GM20000 (cell line): ENCODE results near the gene HSPB7.
"Not testable (repeated sequence)": the region's sequence is repeated elsewhere in the genome, so short reads cannot be mapped to it uniquely, and the experiment has no call there.

Source experiments
- DNase-seq: peaks from one replicate; pipeline ENCODE4 v3.0.0; 2012; ENCODE audit warnings: low spot score
- TF ChIP-seq, protein P1 (sequence below): IDR thresholded peaks from 2 replicates; pipeline ENCODE4 v1.5.1; 2012; ENCODE audit warnings: mild to moderate bottlenecking, control low read depth; ENCODE audit errors: extremely low read depth, missing control alignments

The HSPB7 gene

DNA sequence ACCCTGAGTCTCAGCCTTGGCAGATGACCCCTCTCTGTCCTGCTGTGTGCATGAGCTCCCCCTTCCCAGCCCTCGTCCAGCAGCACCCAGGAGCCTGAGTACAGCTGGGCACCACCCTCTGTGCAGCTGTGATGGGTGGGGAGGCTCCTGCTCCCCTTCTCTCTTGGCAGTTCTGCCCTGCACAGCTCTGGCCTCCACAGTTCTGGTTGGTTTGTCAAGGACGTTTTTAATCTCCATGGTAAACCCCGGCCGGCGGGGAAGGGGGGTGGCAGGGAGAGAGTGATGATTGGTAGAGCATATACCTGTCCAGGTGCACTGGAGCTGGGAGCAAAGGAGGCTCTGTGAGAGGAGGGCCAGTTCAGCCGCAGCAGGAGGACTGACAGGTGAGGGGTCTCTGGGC is 3.8 kb upstream of the HSPB7 start, which contains the start of gene CLCNKA:
Gene CLCNKA, plus strand, starts transcription at position 356 of the 400 bp plus-strand sequence. CDS start 584 bp downstream, outside the sequence.
- DNase-seq: no peak
- TF ChIP-seq, protein P1, sequence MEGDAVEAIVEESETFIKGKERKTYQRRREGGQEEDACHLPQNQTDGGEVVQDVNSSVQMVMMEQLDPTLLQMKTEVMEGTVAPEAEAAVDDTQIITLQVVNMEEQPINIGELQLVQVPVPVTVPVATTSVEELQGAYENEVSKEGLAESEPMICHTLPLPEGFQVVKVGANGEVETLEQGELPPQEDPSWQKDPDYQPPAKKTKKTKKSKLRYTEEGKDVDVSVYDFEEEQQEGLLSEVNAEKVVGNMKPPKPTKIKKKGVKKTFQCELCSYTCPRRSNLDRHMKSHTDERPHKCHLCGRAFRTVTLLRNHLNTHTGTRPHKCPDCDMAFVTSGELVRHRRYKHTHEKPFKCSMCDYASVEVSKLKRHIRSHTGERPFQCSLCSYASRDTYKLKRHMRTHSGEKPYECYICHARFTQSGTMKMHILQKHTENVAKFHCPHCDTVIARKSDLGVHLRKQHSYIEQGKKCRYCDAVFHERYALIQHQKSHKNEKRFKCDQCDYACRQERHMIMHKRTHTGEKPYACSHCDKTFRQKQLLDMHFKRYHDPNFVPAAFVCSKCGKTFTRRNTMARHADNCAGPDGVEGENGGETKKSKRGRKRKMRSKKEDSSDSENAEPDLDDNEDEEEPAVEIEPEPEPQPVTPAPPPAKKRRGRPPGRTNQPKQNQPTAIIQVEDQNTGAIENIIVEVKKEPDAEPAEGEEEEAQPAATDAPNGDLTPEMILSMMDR: no peak

DNA sequence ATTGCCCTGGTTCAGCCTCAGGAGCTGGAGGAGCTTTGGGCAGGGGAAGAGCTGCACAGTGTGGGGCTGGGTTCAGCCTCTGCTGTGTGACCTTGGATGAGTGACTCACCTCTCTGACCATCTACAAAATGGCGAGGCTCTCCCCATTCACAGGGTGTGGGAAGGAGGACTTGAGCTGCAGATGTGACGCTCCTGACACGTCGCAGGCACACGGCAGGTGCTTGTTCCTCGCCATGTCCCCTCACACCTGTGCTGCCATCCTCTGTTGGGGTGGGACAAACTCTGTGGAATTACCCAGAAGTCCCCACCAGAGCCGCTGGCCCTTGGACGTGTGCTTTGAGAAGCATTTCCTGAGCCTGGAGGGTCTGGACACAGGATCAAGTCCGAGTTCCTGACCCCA is 3.0 kb upstream of the HSPB7 start:
- not testable (repeated sequence) for DNase-seq

DNA sequence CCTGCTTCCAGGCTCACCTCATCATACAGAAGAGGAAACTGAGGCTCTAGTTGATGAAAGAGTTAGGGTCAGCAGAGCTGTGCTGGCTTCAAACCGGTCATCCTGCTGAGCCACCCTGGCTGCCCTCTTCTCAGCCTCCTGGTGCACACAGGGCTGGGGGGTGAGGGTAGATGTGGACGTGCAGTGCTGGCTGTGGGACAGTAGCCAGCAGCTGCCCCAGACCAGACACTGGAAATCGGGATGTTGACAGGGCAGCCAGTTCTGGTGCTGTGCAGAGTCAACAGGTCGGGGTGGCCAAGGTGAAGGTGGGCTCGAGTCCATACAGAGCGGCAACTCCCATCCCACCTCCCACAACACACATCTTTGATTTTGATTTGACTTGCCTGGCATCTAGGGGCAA is 2.5 kb upstream of the HSPB7 start:
- TF ChIP-seq, protein P1: no peak
- DNase-seq: no peak

DNA sequence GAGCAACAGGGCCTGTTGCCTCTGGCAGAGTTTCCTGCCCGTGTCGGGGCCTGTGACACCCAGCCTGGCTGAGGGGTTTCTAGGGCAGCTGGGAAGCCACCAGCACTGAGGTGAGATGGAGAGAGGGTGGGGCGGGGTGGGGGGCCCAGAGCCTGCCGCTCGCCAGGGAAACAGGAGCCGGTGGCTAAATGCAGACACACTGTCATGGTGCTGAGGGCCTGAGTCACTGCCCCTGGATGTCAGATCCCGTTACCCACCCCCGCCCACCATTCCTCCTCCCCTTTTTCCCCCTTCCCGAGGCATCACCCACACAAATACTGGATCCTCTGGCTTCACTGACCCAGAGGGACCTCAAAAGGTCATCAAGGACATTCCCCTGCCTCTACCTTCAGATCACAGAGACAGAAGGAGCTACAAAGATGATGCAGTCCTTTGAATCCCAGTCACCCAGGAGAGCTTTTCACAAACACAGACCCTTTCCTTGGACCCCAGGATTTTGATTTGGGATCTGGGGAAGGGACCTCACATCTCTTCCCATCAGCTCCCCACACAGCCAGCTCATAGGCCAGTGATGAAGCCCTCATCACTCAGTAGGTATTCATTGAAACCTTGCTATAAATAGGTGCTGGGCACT is 1.9 kb upstream of the HSPB7 start:
- DNase-seq: no peak
- TF ChIP-seq, protein P1: no peak

DNA sequence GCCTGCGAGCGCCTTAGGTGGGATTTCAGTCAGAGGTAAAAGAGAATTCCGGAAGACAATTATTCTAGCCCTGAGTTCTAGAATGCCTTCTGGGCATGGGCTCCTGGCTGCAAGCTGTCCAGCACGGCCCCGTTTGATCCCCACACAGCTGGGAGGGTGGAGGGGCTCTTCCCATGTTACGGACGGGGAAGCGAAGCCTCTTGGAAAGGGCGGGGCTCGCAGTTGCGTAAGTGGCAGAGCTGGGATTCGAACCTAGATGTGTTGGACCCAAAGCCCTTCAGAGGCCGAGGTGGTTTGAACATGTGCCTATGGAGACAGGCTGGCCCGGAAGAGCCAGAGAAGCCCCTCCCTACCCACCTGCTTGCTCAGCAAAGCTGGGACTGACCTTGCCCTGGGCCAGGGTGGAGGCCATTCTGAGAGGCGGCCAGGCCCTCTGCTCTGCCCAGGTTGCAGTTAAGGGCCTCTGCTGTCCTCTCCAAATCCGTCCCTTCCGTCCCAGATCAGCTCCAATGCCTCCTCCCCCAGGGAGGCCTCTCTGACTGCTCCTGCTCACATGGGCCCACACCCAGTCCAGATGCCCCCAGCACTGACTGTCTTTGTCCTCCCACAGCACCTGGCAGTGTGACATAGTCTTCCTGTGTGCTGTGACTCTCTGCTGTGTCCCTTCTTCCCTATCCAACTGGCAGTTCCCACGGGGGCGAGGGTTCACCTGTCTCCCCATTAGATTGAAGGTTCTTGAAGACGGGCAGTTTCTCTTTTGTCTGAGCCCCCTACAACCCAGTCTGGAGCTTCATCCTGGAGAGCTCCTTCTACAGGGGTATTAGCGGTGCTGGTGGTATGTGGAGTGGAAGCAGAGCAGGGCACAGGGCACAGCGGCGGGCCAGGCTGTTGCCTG is 1.2 kb upstream of the HSPB7 start:
- no peak for DNase-seq
- TF ChIP-seq, protein P1: no peak

DNA sequence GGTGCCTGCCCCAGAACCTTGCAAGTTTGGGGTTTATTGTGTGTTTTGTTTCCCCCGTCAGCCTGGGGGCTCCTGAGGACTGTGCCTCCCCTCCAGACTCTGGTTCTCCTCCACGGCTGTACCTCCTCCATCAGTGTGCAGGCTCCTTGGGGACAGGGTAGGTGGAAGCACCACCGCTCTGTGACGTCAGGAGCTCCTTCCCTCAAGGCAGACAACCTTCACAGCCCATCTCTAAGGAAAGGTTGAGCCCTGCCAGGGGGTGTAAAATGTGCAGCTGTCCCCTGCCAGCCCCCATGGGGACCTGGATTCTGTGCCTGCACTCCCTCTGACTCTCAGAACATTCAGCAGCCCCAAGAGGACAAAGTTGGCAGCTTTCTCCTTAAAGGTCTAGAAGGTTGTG is 465 bp upstream of the HSPB7 start:
- TF ChIP-seq, protein P1: no peak
- no peak for DNase-seq

DNA sequence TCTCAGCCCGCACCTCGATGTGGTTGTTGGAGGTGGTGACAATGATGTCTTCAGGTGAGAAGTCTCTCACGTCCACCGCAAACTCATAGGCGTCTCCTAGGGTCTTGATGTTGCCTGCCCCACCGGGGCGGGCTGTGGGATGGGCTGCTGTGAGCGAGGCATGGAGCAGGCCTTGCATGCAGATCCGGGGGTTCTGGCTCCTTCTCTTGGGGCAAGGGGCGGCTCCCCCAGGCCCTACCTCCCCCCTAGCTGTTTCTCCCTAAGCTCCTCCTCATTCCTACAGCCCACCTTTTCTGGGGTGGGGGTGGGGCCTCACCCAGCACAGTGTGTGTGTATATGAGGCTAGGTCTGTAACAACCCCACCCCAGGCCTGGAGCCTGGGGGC is 775 bp downstream of the HSPB7 start:
- no peak for DNase-seq
- TF ChIP-seq, protein P1: no peak
